ENCODE data around the gene SMURF2. TPM values are rescaled to one million over a fixed set of nuclear protein-coding genes. Genes with fewer than 3 reads are reported as not detected.
A peak's percentile ranks its signal among the peaks of the same experiment; 100 is the strongest.
"Not testable (repeated sequence)": the region's sequence is repeated elsewhere in the genome, so short reads cannot be mapped to it uniquely, and the experiment has no call there.

The SMURF2 gene
- polyA plus RNA-seq, 1 donor, result 19.8 TPM

- no peak for DNase-seq (ENCODE audit: low read depth)
These were observed 63.4 kb downstream of the SMURF2 start for GRCh38 chr17:64598672-64599071.

- no peak for DNase-seq (ENCODE audit: low read depth)
These were observed 65.1 kb downstream of the SMURF2 start for GRCh38 chr17:64596988-64597387.

- no peak for DNase-seq (ENCODE audit: low read depth)
These were observed 65.7 kb downstream of the SMURF2 start for GRCh38 chr17:64596439-64596838.

GRCh38 chr17:64591944-64592343, 70.2 kb downstream of the SMURF2 start:
- no peak for DNase-seq (ENCODE audit: low read depth)

- no peak for DNase-seq (ENCODE audit: low read depth)
These were observed 77.0 kb downstream of the SMURF2 start for GRCh38 chr17:64585146-64585545.

- no peak for DNase-seq (ENCODE audit: low read depth)
These were observed 79.1 kb downstream of the SMURF2 start for GRCh38 chr17:64583038-64583437.

- no peak for DNase-seq (ENCODE audit: low read depth)
These were observed 81.5 kb downstream of the SMURF2 start for GRCh38 chr17:64580384-64581315.

- DNase-seq (ENCODE audit: low read depth), result no peak
These were observed 82.2 kb downstream of the SMURF2 start for GRCh38 chr17:64579917-64580316.

- DNase-seq (ENCODE audit: low read depth), result not testable (repeated sequence)
These were observed 85.1 kb downstream of the SMURF2 start for GRCh38 chr17:64577025-64577424.

- no peak for DNase-seq (ENCODE audit: low read depth)
These were observed 86.7 kb downstream of the SMURF2 start for GRCh38 chr17:64575431-64575830.

- DNase-seq (ENCODE audit: low read depth), result no peak
These were observed 87.5 kb downstream of the SMURF2 start for GRCh38 chr17:64574646-64575045.

GRCh38 chr17:64573214-64573613, 88.9 kb downstream of the SMURF2 start:
- DNase-seq (ENCODE audit: low read depth), result no peak

- peak; percentile 56 for DNase-seq (ENCODE audit: low read depth)
These were observed 89.4 kb downstream of the SMURF2 start for GRCh38 chr17:64572682-64573154.

GRCh38 chr17:64571746-64572145, 90.4 kb downstream of the SMURF2 start:
- peak; percentile 73 for DNase-seq (ENCODE audit: low read depth)

GRCh38 chr17:64565563-64565962, 96.5 kb downstream of the SMURF2 start:
- DNase-seq (ENCODE audit: low read depth), result no peak

GRCh38 chr17:64564098-64564497, 98.0 kb downstream of the SMURF2 start:
- DNase-seq (ENCODE audit: low read depth), result no peak

GRCh38 chr17:64555281-64555680, 106.8 kb downstream of the SMURF2 start:
- DNase-seq (ENCODE audit: low read depth), result no peak

GRCh38 chr17:64554028-64554637, 108.0 kb downstream of the SMURF2 start:
- no peak for DNase-seq (ENCODE audit: low read depth)

- DNase-seq (ENCODE audit: low read depth), result no peak
These were observed 110.6 kb downstream of the SMURF2 start for GRCh38 chr17:64551461-64551860.

GRCh38 chr17:64547319-64547718, 114.8 kb downstream of the SMURF2 start:
- no peak for DNase-seq (ENCODE audit: low read depth)

GRCh38 chr17:64546716-64547115, 115.4 kb downstream of the SMURF2 start:
- DNase-seq (ENCODE audit: low read depth), result no peak

GRCh38 chr17:64544742-64545141, 117.4 kb downstream of the SMURF2 start:
- no peak for DNase-seq (ENCODE audit: low read depth)

All from forelimb muscle (tissue), 1 donor.